ENCODE data around the gene TAOK3. TPM values are rescaled to one million over a fixed set of nuclear protein-coding genes. Genes with fewer than 3 reads are reported as not detected.
A peak's percentile ranks its signal among the peaks of the same experiment; 100 is the strongest.

TAOK3 gene
- total and polyA plus RNA-seq, 2 donors (not counting 3 experiments of a cell fraction or from before 2014, with no cell fraction given) = 11.3 to 23.1 TPM

DNA sequence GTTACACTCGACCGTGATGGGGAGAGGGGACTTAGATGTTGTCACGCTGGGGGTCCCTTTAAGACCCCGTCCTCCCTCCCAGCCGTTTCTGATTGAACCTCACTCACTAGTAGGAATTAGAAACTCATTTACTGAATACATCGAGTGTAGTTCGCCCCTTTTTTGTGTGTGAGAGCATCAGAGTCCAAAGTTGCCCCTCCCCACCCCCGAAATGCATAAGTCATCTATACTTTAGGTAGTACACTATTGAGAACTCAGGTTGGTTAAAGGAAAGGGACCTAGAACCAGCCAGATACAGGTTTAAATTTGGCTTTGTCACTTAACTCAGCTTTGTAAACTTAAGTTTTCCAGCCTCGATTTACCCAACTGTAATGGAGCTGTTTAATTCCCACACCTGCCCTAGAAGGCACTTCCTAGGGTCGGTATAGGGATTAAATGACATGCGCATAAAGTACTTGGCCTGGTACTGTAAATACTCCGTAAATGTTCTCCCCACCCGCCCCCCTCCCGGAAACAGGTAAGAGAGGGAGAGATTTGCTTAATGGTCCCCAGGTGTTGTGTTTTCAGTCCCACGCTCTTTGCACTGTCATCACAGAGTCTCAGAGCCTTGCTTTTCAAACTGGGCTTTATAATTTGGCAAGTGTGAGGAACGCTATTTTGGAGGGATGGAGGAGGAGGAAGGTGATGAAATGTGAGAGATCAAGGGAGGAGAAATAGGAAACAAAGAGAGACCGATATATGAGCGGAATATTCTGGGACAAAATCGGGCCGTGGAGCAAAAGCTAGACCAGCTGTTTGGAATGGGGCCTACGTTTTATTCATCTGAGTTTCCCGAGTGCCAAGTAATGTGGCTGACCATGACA, 4.5 kb upstream of the TAOK3 start:
- peak overlapping the region; percentile 86 for H3K9ac ChIP-seq (replicated peaks; ENCODE audit: extremely low read depth, insufficient read depth, low read length)
- FAIRE-seq (no peak), DNase-seq (ENCODE audit: low read depth, low spot score) (peak; percentile 29)
- no peaks in the 10 kb centered on the region for H4K20me1 ChIP-seq (replicated peaks; ENCODE audit: control insufficient read depth, extremely low read depth, insufficient read depth, low read length)
- H3K27me3 ChIP-seq (ENCODE audit: control insufficient read depth in 2 of 2, insufficient read depth in 2 of 2, low read length in 2 of 2) = no peaks in the 10 kb centered on the region
- ChIA-PET CTCF (interaction anchor here (0.7 to 7.1 kb wide), 50 partner anchors 8 to 1290 kb away, joined by 3 to 262 read pairs (median 6); partner anchors contain the start of genes PEBP1 and PRKAB1), POLR2A (no interaction called here)
- H3K9me1 ChIP-seq (replicated peaks; ENCODE audit: control insufficient read depth, extremely low read depth, insufficient read depth, low read length) = no peaks in the 10 kb centered on the region
- peak overlapping the region; percentile 80 to 94 (median 92) for H3K4me3 ChIP-seq (replicated peaks in 1 of 3; ENCODE audit: insufficient read depth in 1 of 3, low read depth in 1 of 3, low read length in 3 of 3)
- peaks cover 34% of the 10 kb centered on the region for H3K79me2 ChIP-seq (ENCODE audit: control insufficient read depth, insufficient read depth, low read length)
- dilution Hi-C loops (cut with MboI; ENCODE audit: extremely low pct_ligation_motif_present, low sequenced_read_pairs) = no loop called here
- no peaks in the 10 kb centered on the region for H3K9me3 ChIP-seq (replicated peaks; ENCODE audit: control insufficient read depth, insufficient read depth, low read length)
- TF ChIP-seq FOS (IDR thresholded peaks at IDR 0.05; ENCODE audit: borderline replicate concordance, insufficient read depth, low read length) (no peak), POLR2A (IDR thresholded peaks at IDR 0.05; ENCODE audit: low read depth, low read length) (no peak), MYC (IDR thresholded peaks at IDR 0.05; ENCODE audit: low read depth, low read length) (no peak), EZH2 (IDR thresholded peaks at IDR 0.05; ENCODE audit: borderline replicate concordance, low read depth, low read length, severe bottlenecking) (no peak), POLR2AphosphoS5 (IDR thresholded peaks at IDR 0.05; ENCODE audit: insufficient read depth, low read depth, low read length) (no peak), GATA2 (IDR thresholded peaks at IDR 0.05; ENCODE audit: insufficient read depth, insufficient read length, low read depth, low read length) (no peak), JUN (IDR thresholded peaks at IDR 0.05; ENCODE audit: borderline replicate concordance, insufficient read depth, insufficient read length, low read depth) (no peak)
- TF ChIP-seq, protein P1, sequence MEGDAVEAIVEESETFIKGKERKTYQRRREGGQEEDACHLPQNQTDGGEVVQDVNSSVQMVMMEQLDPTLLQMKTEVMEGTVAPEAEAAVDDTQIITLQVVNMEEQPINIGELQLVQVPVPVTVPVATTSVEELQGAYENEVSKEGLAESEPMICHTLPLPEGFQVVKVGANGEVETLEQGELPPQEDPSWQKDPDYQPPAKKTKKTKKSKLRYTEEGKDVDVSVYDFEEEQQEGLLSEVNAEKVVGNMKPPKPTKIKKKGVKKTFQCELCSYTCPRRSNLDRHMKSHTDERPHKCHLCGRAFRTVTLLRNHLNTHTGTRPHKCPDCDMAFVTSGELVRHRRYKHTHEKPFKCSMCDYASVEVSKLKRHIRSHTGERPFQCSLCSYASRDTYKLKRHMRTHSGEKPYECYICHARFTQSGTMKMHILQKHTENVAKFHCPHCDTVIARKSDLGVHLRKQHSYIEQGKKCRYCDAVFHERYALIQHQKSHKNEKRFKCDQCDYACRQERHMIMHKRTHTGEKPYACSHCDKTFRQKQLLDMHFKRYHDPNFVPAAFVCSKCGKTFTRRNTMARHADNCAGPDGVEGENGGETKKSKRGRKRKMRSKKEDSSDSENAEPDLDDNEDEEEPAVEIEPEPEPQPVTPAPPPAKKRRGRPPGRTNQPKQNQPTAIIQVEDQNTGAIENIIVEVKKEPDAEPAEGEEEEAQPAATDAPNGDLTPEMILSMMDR (IDR thresholded peaks at IDR 0.05; ENCODE audit: extremely low read depth in 1 of 2, insufficient read depth in 1 of 2, low read depth in 1 of 2, low read length in 2 of 2) = no peak
- TF ChIP-seq, protein P2, sequence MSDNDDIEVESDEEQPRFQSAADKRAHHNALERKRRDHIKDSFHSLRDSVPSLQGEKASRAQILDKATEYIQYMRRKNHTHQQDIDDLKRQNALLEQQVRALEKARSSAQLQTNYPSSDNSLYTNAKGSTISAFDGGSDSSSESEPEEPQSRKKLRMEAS (IDR thresholded peaks at IDR 0.05; ENCODE audit: insufficient read depth, insufficient read length) = no peak
- H3K27ac ChIP-seq (ENCODE audit: insufficient read depth, low read depth, low read length) = peak overlapping the region; percentile 41
- H3K4me1 ChIP-seq (ENCODE audit: control insufficient read depth, extremely low read depth, insufficient read depth, low read length) = peaks cover 16% of the 10 kb centered on the region
- BruUV-seq (replicated peaks) = TSS peak; percentile 10
- H3K36me3 ChIP-seq (ENCODE audit: control insufficient read depth in 2 of 2, extremely low read depth in 1 of 2, insufficient read depth in 2 of 2, low read length in 2 of 2) = peaks cover 4 to 14% of the 10 kb centered on the region in 2 experiments
- intact Hi-C loops (cut with micrococcal nuclease) = loop anchor here (5.0 to 10.0 kb wide), 2 partner anchors 360 to 692 kb away; partner anchors contain the start of gene RFC5
- peak overlapping the region; percentile 78 for H2AFZ ChIP-seq (ENCODE audit: low read depth, low read length)
- H3K4me2 ChIP-seq (ENCODE audit: insufficient read depth, low read length) = peak overlapping the region; percentile 98

All from endothelial cell of umbilical vein (primary cell).